ENCODE results near the gene FAM193B. TPM values are rescaled to one million over a fixed set of nuclear protein-coding genes. Genes with fewer than 3 reads are reported as not detected.

Gene FAM193B
- polyA plus RNA-seq, 1 experiment = 31.9 TPM

- POLR2A ChIA-PET = no interaction called here
- TF ChIP-seq CTCF (IDR thresholded peaks at IDR 0.05; ENCODE audit: insufficient read depth, low read depth, low read length) = no peak
- CTCF ChIA-PET = interaction anchor here (2.1 kb wide), 1 partner anchor 96 kb away, joined by 5 read pairs; no protein-coding TSS in a partner anchor
- Histone ChIP-seq H3K27me3 (ENCODE audit: control insufficient read depth, insufficient read depth, low read length) (no peaks in the 10 kb centered on the region), H3K36me3 (ENCODE audit: control insufficient read depth, insufficient read depth, low read length) (peaks cover 24% of the 10 kb centered on the region), H3K4me3 (ENCODE audit: low read depth, low read length) (no peak overlapping the region)
- DNase-seq (ENCODE audit: low read depth) = no peak
Measured at GRCh38 chr5:177595991-177596774, 41.8 kb upstream of the FAM193B start.

GRCh38 chr5:177595026-177595585 is 40.7 kb upstream of the FAM193B start:
- TF ChIP-seq CTCF (IDR thresholded peaks at IDR 0.05; ENCODE audit: insufficient read depth, low read depth, low read length) = no peak
- Histone ChIP-seq H3K36me3 (ENCODE audit: control insufficient read depth, insufficient read depth, low read length) (peaks cover 24% of the 10 kb centered on the region), H3K27me3 (ENCODE audit: control insufficient read depth, insufficient read depth, low read length) (peaks cover 2% of the 10 kb centered on the region; the same call in 1 of the 2 replicates), H3K4me3 (ENCODE audit: low read depth, low read length) (no peak overlapping the region)
- CTCF ChIA-PET = interaction anchor here (2.1 kb wide), 1 partner anchor 94 kb away, joined by 5 read pairs; no protein-coding TSS in a partner anchor
- no peak for DNase-seq (ENCODE audit: low read depth)
- POLR2A ChIA-PET = no interaction called here

- H3K27me3 ChIP-seq (ENCODE audit: control insufficient read depth, insufficient read depth, low read length) = peaks cover 2% of the 10 kb centered on the region; the same call in 1 of the 2 replicates
- ChIA-PET CTCF (no interaction called here), POLR2A (no interaction called here)
- no peak for TF ChIP-seq CTCF (IDR thresholded peaks at IDR 0.05; ENCODE audit: insufficient read depth, low read depth, low read length)
- no peak overlapping the region for H3K4me3 ChIP-seq (ENCODE audit: low read depth, low read length)
- DNase-seq (ENCODE audit: low read depth) = no peak
- peaks cover 24% of the 10 kb centered on the region for H3K36me3 ChIP-seq (ENCODE audit: control insufficient read depth, insufficient read depth, low read length)
Measured at GRCh38 chr5:177594071-177594470, 39.7 kb upstream of the FAM193B start.

GRCh38 chr5:177593511-177593910 is 39.1 kb upstream of the FAM193B start:
- CTCF ChIA-PET = interaction anchor here (1.6 kb wide), 1 partner anchor 14 kb away, joined by 5 read pairs; no protein-coding TSS in a partner anchor
- Histone ChIP-seq H3K27me3 (ENCODE audit: control insufficient read depth, insufficient read depth, low read length) (peaks cover 4% of the 10 kb centered on the region; the same call in 1 of the 2 replicates), H3K36me3 (ENCODE audit: control insufficient read depth, insufficient read depth, low read length) (peaks cover 24% of the 10 kb centered on the region), H3K4me3 (ENCODE audit: low read depth, low read length) (no peak overlapping the region)
- DNase-seq (ENCODE audit: low read depth) = no peak
- POLR2A ChIA-PET = no interaction called here
- TF ChIP-seq CTCF (IDR thresholded peaks at IDR 0.05; ENCODE audit: insufficient read depth, low read depth, low read length) = no peak

- H3K27me3 ChIP-seq (ENCODE audit: control insufficient read depth, insufficient read depth, low read length) = peaks cover 4% of the 10 kb centered on the region; the same call in 1 of the 2 replicates
- ChIA-PET POLR2A (interaction anchor here (0.6 to 0.7 kb wide), 3 partner anchors 47 to 457 kb away, joined by 3 to 7 read pairs (median 4); no protein-coding TSS in a partner anchor), CTCF (interaction anchor here (0.8 to 1.6 kb wide), 4 partner anchors 14 to 136 kb away, joined by 3 to 5 read pairs (median 4); no protein-coding TSS in a partner anchor)
- TF ChIP-seq CTCF (IDR thresholded peaks at IDR 0.05; ENCODE audit: insufficient read depth, low read depth, low read length) = no peak
- peak overlapping the region; percentile 77 for H3K4me3 ChIP-seq (ENCODE audit: low read depth, low read length)
- DNase-seq (ENCODE audit: low read depth) = no peak
- H3K36me3 ChIP-seq (ENCODE audit: control insufficient read depth, insufficient read depth, low read length) = peaks cover 24% of the 10 kb centered on the region
Measured at GRCh38 chr5:177592905-177593304, 38.5 kb upstream of the FAM193B start.
